GM19025 (cell line): Measurements from ENCODE around the gene SLC1A3.
A peak's percentile ranks its signal among the peaks of the same experiment; 100 is the strongest.

ENCODE experiments used
- ATAC-seq: cut with Tn5 transposase; IDR thresholded peaks from one replicate; pipeline ENCODE4 v1.9.1; 2021; ENCODE audit warnings: mild to moderate bottlenecking, low read depth, moderate library complexity; ENCODE audit not compliant: unreplicated experiment

The SLC1A3 gene

DNA sequence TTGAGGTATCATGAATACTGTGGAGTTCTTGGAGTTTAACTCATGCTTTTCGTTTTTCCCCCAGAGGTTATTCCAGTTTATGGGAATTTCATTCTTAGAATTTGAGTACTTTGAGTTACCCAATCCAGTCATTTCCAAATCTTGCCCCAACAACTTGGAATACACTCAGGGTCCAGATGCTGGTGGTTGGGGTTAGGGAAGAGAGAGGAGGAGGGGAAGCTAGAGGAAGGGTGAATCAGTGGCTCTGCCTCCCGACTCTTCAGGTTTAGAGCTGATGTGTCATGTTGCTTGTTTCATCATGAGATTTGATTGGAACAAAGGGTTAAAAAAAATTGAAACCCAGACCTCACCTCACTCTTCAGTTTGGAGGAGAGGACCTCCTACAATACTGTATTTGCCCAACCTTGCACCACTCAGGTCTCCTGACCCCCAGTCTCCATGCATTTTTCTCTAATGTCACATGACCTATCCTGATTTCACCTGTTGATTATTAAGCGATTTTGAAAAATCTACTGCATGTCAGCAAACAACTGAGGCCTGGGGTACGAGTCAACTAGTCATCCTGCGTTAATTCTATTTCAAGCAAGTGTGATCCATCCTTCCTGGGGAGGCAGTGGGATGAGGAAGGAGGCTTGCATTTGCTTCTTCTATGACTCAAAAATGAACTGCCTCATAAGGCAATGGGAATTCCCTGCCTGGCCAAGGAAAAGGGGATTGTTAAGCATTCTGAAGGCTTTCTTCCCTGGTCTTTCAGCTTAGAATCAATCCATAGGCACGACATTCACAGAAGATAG, 6.2 kb upstream of the SLC1A3 start:
- ATAC-seq: no peak

GRCh38 chr5:36600917-36601527, 5.4 kb upstream of the SLC1A3 start:
- ATAC-seq: no peak

- no peak for ATAC-seq
Observed at GRCh38 chr5:36602704-36603321, 3.6 kb upstream of the SLC1A3 start.

DNA sequence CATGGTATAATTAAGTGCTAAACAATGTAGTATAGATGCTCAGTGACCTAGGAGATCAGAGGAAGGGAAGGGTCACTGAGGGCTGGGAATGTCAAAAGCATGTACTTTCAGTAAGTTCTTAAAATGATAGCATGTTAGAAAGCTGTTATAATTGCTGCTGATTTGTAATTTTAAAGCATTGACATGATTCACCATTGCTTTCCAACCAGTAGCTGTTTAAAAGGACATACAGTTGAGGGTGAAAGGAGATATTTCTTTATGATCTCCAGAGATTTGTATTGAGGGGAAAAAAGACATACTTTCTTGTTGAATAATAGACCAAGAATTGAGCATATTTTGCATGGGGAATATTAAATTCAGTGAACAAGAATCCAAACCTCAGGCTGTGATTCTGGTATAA, 1.2 kb upstream of the SLC1A3 start:
- ATAC-seq: no peak

DNA sequence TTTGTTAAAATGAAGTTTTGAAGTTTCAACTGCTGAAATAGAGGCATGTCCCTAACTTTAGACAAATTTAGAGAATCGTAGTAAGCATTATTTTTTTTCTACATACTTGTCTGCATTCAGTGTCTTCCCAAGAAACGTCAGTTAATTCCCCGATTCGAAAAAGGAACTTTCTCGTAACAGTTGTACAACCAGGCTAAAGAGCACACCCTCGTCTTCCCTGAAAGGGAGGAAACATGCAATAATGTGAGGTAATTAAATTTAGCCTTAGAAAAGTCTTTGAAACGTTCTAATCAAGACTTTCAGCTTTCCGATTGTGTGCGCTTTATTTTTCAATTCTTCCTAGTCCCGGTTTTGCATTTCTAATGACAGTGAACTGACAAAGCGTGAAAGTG, 374 bp upstream of the SLC1A3 start:
- ATAC-seq: peak; percentile 3

- no peak for ATAC-seq
Observed at GRCh38 chr5:36607114-36607571, 737 bp downstream of the SLC1A3 start.

- no peak for ATAC-seq
Observed at GRCh38 chr5:36607838-36608783, 1.7 kb downstream of the SLC1A3 start.

- ATAC-seq: no peak
Observed at GRCh38 chr5:36610621-36611020, 4.2 kb downstream of the SLC1A3 start.

GRCh38 chr5:36611520-36612274, 5.3 kb downstream of the SLC1A3 start:
- no peak for ATAC-seq

- no peak for ATAC-seq
Observed at GRCh38 chr5:36613241-36613640, 6.8 kb downstream of the SLC1A3 start.

DNA sequence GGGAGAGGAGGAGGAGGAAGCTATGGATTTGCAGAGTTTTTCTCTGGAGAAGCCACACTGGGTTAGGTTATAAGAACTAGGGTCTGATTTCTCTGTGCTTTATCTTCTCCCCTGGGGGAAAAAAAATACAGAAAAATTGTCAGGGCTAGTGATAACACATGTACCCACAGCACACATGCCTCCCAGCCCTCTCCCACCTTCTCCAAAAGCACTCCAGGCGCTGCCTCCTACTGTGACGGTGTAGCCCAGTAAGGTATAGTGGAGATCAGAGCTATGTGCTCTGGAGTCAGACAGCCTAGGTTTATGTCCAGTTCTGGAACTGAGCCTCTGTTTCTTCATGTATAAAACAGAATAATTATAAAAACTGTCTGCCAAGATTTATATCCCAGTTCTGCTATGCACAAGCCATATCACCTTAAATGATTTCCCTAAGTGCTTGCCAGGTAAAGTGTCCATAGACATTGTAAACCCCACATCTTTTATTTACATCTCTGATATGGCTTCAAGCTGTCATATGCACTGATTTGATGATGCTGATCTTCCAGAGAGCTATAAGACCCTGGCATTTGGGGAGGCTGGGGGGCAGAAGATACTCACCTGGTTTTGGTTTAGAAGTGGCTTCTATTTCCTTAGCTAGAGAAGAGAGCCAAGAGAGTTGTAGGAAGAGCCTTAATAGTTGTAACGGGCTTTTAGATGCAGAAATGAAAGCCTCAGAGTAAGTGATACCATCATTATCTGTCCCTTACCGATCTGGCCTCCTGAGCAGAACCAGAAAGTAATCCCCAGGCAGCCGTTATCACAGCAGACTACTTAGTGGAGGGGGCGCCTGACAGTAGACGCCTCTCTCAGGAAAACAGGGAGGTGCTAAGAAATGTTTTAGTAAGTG, 7.6 kb downstream of the SLC1A3 start:
- ATAC-seq: no peak

- no peak for ATAC-seq
Observed at GRCh38 chr5:36614657-36615308, 8.4 kb downstream of the SLC1A3 start.

- ATAC-seq: no peak
Observed at GRCh38 chr5:36619012-36619635, 12.7 kb downstream of the SLC1A3 start.

DNA sequence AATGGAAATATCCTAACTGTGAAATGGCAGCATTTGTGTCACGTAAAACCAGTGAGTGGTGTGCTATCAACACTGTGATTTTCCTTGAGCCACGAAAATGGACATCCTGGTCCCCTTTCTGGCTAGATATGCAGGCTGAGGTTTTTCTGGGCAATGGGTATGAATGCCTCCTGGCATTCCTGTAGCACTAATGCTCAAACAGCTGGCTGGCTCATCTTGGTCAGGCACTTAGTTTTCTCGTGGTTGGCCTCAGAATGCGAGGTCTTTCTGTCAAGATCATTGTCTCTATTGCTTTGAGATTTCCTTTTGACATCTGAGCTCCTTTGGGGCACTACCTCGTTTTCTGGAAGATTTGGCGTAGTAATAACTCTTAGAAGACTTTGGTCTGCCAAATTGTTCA, 15.6 kb downstream of the SLC1A3 start:
- no peak for ATAC-seq

- no peak for ATAC-seq
Observed at GRCh38 chr5:36623832-36624231, 17.4 kb downstream of the SLC1A3 start.

GRCh38 chr5:36624277-36624676, 17.9 kb downstream of the SLC1A3 start:
- ATAC-seq: no peak

- ATAC-seq: no peak
Observed at GRCh38 chr5:36628695-36629094, 22.3 kb downstream of the SLC1A3 start.

- no peak for ATAC-seq
Observed at GRCh38 chr5:36629729-36630128, 23.3 kb downstream of the SLC1A3 start.
